GM12875 (cell line): ENCODE data around the gene MTARC1.

Experiments used
- H3K4me3 ChIP-seq: one replicate; pipeline ENCODE4 v1.5.1; 2011; ENCODE audit warnings: low read depth, low read length, control low read depth
- CTCF ChIP-seq: IDR thresholded peaks from 2 replicates; pipeline ENCODE4 v1.5.1; 2011; ENCODE audit warnings: low read depth, mild to moderate bottlenecking, control low read depth, inconsistent platforms, low read length, moderate library complexity, borderline replicate concordance; ENCODE audit not compliant: insufficient read depth

Gene MTARC1

GRCh38 chr1:220819467-220820026 lies 32.8 kb downstream of the MTARC1 start:
- H3K4me3 ChIP-seq, result no peak overlapping the region
- no peak for TF ChIP-seq CTCF

- H3K4me3 ChIP-seq, result no peak overlapping the region
- no peak for TF ChIP-seq CTCF
Measured at GRCh38 chr1:220824031-220824989, 37.6 kb downstream of the MTARC1 start.

- TF ChIP-seq CTCF, result no peak
- H3K4me3 ChIP-seq, result no peak overlapping the region
Measured at GRCh38 chr1:220825819-220826551, 39.3 kb downstream of the MTARC1 start.

- H3K4me3 ChIP-seq, result no peak overlapping the region
- TF ChIP-seq CTCF, result no peak
Measured at GRCh38 chr1:220826729-220827128, 40.0 kb downstream of the MTARC1 start.

GRCh38 chr1:220827445-220828178 lies 40.9 kb downstream of the MTARC1 start:
- no peak overlapping the region for H3K4me3 ChIP-seq
- TF ChIP-seq CTCF, result no peak

GRCh38 chr1:220828179-220828490 lies 41.4 kb downstream of the MTARC1 start:
- no peak for TF ChIP-seq CTCF

More at GRCh38 chr1:220828179-220828490, 41.4 kb downstream of the MTARC1 start:
- H3K4me3 ChIP-seq, result no peak overlapping the region
